ENCODE data around the gene L1CAM.
A peak's percentile ranks its signal among the peaks of the same experiment; 100 is the strongest.

The L1CAM gene

GRCh38 chrX:153861733-153862310 is 24.2 kb downstream of the L1CAM start:
- no peak for DNase-seq

GRCh38 chrX:153861151-153861550 is 24.8 kb downstream of the L1CAM start:
- no peak for DNase-seq

GRCh38 chrX:153857348-153857903 is 28.5 kb downstream of the L1CAM start:
- no peak for DNase-seq

- no peak for DNase-seq
These were observed 31.3 kb downstream of the L1CAM start for GRCh38 chrX:153854702-153855101.

GRCh38 chrX:153853902-153854267 is 32.1 kb downstream of the L1CAM start:
- no peak for DNase-seq

GRCh38 chrX:153853180-153853901 is 32.6 kb downstream of the L1CAM start:
- DNase-seq = no peak

GRCh38 chrX:153851981-153852380 is 34.0 kb downstream of the L1CAM start:
- no peak for DNase-seq

GRCh38 chrX:153848325-153848724 is 37.6 kb downstream of the L1CAM start:
- DNase-seq = no peak

- DNase-seq = no peak
These were observed 40.1 kb downstream of the L1CAM start for GRCh38 chrX:153845842-153846241.

- no peak for DNase-seq
These were observed 40.8 kb downstream of the L1CAM start for GRCh38 chrX:153845195-153845594.

GRCh38 chrX:153844509-153845082 is 41.4 kb downstream of the L1CAM start:
- no peak for DNase-seq

- no peak for DNase-seq
These were observed 49.1 kb downstream of the L1CAM start for GRCh38 chrX:153836921-153837320.

- DNase-seq = no peak
These were observed 53.2 kb downstream of the L1CAM start for GRCh38 chrX:153832728-153833127.

- no peak for DNase-seq
These were observed 54.4 kb downstream of the L1CAM start for GRCh38 chrX:153831429-153832150.

- no peak for DNase-seq
These were observed 55.1 kb downstream of the L1CAM start for GRCh38 chrX:153830640-153831428.

GRCh38 chrX:153829799-153830639 is 56.0 kb downstream of the L1CAM start, which contains the start of gene PDZD4:
TSS of gene PDZD4 (minus strand) at chrX:153830544. CDS start at chrX:153830298, 246 bp downstream.
- DNase-seq = peak in 1 of 2 donors; percentile 15

- no peak for DNase-seq
These were observed 56.5 kb downstream of the L1CAM start for GRCh38 chrX:153829549-153829798.

GRCh38 chrX:153828723-153829548 is 57.0 kb downstream of the L1CAM start:
- DNase-seq = no peak

- no peak for DNase-seq
These were observed 57.7 kb downstream of the L1CAM start for GRCh38 chrX:153828308-153828707.

- DNase-seq = no peak
These were observed 58.1 kb downstream of the L1CAM start for GRCh38 chrX:153827903-153828302.

GRCh38 chrX:153827016-153827415 is 59.0 kb downstream of the L1CAM start:
- no peak for DNase-seq
